ENCODE data around the gene SERP1. TPM values are rescaled to one million over a fixed set of nuclear protein-coding genes. Genes with fewer than 3 reads are reported as not detected.
A peak's percentile ranks its signal among the peaks of the same experiment; 100 is the strongest.
"Not testable (repeated sequence)": the region's sequence is repeated elsewhere in the genome, so short reads cannot be mapped to it uniquely, and the experiment has no call there.

The SERP1 gene
- total RNA-seq, 2 donors from 2014 or later: 65.9 to 104 TPM

DNA sequence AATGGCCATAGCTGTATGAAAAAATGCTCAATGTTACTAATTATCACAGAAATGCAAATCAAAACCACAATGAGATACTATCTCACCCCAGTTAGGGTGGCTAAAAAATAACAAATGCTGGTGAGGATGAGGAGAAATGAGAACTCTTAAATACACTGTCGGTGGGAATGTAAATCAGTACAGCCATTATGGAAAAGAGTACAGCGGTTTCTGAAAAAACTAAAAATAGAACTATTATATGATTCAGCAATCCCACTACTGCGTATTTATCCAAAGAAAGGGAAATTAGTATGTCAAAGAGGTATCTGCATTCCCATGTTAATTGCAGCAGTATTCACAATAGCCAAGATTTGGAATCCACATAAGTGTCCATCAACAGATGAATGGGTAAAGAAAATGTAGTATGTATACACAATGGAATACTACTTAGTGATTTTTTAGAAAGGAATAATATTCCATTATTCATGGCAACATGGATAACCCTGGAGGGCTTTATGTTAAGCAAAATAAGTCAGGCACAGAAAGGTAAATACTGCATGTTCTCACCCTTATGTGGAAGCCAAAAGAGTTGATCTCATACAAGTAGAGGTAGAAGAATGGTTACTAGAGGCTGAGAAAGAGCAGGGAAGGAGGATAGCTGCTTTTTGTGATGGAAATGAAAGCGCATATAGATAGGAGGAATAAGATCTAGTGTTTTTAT, 35.0 kb downstream of the SERP1 start:
- no peak for DNase-seq (ENCODE audit: low spot score in 2 of 2)
- Mint-ChIP-seq H3K9me3 (peaks cover 0 to 3% of the 10 kb centered on the region in 2 donors), H3K27ac (no peak overlapping the region), H3K36me3 (peaks cover 15 to 17% of the 10 kb centered on the region in 2 donors)
- ATAC-seq: no peak

DNA sequence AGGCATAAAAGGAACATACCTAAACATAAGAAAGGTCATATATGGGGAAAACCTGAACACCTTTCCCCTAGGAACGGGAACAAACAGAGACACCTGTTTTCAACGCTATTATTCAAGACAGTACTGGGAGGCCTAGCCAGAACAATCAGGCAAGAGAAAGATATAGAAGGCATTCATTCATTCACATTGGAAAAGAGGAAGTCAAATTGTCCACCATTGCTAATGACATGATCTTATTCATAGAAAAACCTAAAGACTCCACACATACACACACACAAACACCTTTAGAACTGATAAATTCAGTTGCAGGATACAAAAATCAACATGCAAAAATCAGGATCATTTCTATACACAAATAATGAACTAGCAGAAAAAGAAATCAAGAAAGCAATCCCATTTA, 36.5 kb downstream of the SERP1 start:
- H3K36me3 Mint-ChIP-seq: peaks cover 9 to 10% of the 10 kb centered on the region in 2 donors
- no peak for ATAC-seq
- no peak for DNase-seq (ENCODE audit: low spot score in 2 of 2)
- H3K27ac Mint-ChIP-seq: no peak overlapping the region
- no peaks in the 10 kb centered on the region for H3K9me3 Mint-ChIP-seq

DNA sequence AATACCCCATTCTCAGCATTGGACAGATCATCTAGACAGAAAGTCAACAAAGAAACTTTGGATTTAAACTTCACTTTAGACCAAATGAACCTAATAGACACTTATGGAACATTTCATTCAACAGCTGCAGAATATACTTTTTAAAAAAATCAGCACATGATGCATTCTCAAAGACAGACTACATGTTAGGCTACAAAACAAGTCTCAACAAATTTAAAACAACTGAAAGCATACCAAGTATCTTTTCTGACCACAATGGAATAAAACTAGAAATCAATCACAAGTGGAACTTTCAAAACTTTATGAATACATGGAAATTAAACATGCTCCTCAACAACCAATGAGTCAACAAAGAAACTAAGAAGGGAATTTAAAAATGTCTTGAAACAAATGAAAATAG, 37.9 kb downstream of the SERP1 start:
- H3K9me3 Mint-ChIP-seq: no peaks in the 10 kb centered on the region

DNA sequence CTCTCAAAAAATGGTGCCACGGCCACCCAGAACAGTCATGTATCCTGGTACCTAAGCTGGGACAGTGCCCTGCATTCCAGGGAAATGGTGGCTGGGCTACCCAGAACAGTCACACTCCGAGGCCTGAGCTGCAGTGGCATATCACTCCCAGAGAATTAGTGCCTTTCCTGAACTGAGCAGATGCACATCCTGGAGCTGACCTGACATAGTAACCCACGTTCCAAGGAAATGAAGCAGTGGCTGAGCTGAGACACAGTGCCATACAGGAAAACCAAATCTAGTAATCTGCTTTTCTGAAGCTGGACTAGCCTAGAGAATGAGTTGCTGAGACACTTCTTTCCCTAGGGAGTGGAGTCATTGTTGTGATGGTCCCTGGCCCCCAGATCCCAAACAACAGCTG, 41.8 kb downstream of the SERP1 start:
- Mint-ChIP-seq H3K9me3 (peaks cover 0 to 5% of the 10 kb centered on the region in 2 donors), H3K27ac (no peak overlapping the region), H3K36me3 (peaks cover 22 to 23% of the 10 kb centered on the region in 2 donors)
- DNase-seq (ENCODE audit: low spot score in 2 of 2) (no peak), ATAC-seq (no peak)

More for the DNA sequence above, 37.9 kb downstream of the SERP1 start:
- no peak overlapping the region for H3K27ac Mint-ChIP-seq
- ATAC-seq (peak in 1 of 2 donors; percentile 58), DNase-seq (ENCODE audit: low spot score in 2 of 2) (no peak)
- H3K36me3 Mint-ChIP-seq: peaks cover 9 to 10% of the 10 kb centered on the region in 2 donors

DNA sequence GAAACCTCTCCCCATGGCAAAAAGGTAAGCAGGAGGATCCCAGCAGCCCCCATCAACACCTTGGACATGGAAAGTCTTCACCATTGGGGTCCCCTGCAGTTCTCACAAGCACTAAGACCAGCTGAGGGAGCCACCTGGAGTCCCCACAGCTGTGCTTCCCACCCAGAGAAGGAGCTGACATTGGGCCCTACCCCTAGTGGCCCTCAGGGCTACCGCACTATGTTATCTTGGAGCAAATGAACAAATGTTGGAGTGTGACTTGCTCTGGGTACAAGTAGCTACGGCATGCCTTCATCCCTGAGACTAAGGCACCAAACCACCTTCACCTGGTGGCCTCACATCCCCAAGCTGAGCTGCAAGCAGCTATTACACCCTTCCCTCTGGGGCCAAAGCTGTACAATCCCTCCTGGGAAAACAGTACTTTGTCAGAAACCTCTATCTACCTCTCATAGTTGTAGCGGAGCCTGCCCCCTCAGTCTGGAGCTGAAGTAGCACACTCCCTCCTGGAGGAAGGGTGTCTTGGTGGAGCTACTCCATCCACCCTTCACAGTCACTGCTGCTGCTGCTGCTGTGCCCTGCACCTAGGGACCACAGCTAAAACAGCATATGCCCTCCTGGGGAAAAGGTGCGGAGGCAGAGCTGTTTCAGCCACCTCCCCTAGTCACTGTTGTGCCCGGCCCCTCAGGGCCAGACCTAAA, 42.7 kb downstream of the SERP1 start:
- no peak overlapping the region for H3K27ac Mint-ChIP-seq
- no peak for ATAC-seq
- no peak for DNase-seq (ENCODE audit: low spot score in 2 of 2)
- peaks cover 22 to 23% of the 10 kb centered on the region in 2 donors for H3K36me3 Mint-ChIP-seq
- peaks cover 0 to 5% of the 10 kb centered on the region in 2 donors for H3K9me3 Mint-ChIP-seq

DNA sequence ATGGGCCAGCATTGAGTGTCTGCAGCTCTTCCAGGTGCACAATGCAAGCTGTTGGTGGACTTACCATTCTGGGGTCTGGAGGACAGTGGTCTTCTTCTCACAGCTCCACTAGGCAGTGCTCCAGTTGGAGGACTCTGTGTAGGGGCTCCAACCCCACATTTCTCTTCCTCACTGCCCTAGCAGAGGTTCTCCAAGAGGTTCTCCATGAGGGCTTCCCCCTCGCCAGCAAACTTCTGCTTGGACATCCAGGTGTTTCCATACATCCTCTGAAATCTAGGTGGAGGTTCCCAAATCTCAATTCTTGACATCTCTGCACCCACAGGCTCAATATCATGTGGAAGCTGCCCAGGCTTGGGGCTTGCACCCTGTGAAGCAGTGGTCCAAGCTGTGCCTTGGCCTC, 45.3 kb downstream of the SERP1 start:
- peaks cover 13% of the 10 kb centered on the region in 2 donors for H3K36me3 Mint-ChIP-seq
- DNase-seq (ENCODE audit: low spot score in 2 of 2); ATAC-seq; H3K9me3 Mint-ChIP-seq; H3K27ac Mint-ChIP-seq: not testable (repeated sequence)

DNA sequence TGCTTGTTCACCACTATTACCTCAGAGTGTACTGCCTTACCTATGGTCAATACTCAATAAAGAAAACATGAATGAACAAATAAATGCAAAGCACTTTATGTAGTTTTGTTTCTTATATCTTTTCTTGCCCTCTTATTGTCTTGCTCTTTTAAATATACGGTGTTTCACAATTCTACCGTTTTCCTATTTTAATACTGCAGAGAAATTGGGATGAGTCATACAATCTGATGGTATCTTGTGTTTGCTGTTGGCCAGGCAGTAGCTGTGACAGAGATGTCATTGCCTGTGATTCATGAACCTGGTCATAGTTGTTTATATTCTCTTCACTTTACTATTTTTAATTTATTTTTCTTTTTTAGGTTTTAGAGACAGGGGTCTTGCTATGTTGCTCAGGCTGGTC, 48.3 kb downstream of the SERP1 start:
- ATAC-seq: no peak
- Mint-ChIP-seq H3K36me3 (peaks cover 13% of the 10 kb centered on the region in 2 donors), H3K27ac (no peak overlapping the region), H3K9me3 (peaks cover 0 to 5% of the 10 kb centered on the region in 2 donors)
- DNase-seq (ENCODE audit: low spot score in 2 of 2): no peak

DNA sequence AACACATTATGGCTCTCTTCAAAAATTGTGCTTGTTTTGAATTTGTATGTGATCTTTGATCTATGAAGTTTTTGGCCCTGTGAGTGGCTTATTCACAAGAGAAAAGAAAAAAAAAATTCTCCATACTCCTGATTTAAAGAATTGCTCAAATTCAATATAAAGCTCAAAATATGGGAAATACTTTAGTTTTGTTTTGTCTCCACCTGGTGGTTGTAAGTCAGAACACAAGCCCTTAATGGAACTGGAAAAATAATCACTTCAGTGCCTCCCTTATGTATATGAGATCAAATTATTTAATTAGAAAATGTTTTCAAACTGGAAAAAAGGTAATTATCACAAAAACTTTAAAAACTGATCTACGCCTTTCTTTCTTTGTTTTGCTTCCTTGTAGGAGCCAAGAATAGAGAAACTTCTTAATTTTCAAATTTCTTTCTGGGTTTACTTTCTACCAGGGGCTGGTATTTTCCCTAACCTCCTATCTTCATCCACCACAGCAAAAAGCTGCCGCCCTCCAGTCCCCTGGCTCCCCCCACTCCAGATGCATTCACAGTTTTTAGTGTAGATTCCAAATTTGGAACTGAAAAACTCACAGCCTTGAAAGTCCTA, 50.6 kb downstream of the SERP1 start:
- Mint-ChIP-seq H3K36me3 (no peaks in the 10 kb centered on the region), H3K27ac (no peak overlapping the region), H3K9me3 (peaks cover 0 to under 1% of the 10 kb centered on the region in 2 donors)
- DNase-seq (ENCODE audit: low spot score in 2 of 2) (peak in 1 of 2 donors; percentile 19), ATAC-seq (no peak)

DNA sequence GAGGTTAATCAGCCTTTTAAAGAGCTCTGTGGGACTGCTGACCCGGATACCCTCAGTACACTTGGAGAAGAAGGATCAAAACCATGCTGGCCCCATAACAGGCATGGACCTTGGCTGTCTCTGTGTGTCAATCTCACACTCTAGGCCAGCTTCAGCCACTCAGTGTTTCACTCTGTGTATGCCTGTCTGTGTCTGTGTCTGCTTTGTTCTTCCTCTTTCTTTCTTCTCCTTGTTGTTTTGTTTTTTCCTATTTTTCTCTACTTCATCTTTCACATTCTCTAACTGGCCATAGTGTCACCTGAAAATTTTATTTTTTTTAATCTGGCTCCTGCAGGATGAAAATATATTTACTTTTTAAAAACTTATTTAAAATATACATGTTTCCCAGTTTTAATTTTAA, 51.1 kb downstream of the SERP1 start:
- Mint-ChIP-seq H3K9me3 (no peaks in the 10 kb centered on the region), H3K36me3 (no peaks in the 10 kb centered on the region), H3K27ac (no peak overlapping the region)
- DNase-seq (ENCODE audit: low spot score in 2 of 2): no peak
- ATAC-seq: no peak

DNA sequence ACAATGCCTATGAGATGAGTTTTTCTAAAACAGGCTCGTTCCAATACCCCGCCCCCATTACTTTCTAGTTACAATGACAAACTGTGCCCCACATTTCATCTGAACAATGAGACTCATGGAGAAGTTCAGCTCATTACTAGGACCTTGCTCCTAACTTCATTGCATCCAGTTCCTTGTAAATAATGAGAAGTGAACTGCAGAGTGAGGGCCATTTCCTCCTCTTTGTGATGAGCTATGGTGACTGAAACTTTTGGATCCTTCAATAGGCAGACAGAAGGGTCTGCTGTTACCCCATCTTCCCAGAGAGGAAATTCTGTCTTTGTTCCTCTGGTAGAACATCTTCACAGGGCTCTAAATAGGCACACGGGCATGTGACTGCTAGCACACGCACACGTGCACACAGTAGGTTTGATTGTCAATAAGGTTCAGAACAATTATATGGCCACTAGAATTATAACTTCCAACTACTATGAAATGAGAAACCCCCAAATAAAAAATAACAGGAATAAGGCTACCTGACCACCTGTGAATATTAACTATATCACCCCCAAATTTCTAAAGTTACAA, 51.8 kb downstream of the SERP1 start:
- no peaks in the 10 kb centered on the region for H3K36me3 Mint-ChIP-seq
- no peaks in the 10 kb centered on the region for H3K9me3 Mint-ChIP-seq
- H3K27ac Mint-ChIP-seq: no peak overlapping the region
- ATAC-seq: no peak
- DNase-seq (ENCODE audit: low spot score in 2 of 2): no peak

Other genes with a start within 250 kb of the SERP1 start
- 10 to 100 TPM; 12.2 to 28.8 TPM for gene TSC22D2, start 138.2 kb downstream of the SERP1 start, total RNA-seq
- gene EIF2A, start 291 bp upstream of the SERP1 start, total RNA-seq: 100 to 1,000 TPM; 137 to 158 TPM
- 10 to 100 TPM; 84.6 to 87.9 TPM for gene SELENOT, start 56.8 kb upstream of the SERP1 start, total RNA-seq
- gene ERICH6, start 157.4 kb upstream of the SERP1 start, total RNA-seq: not detected
- gene SIAH2, start 216.7 kb upstream of the SERP1 start, total RNA-seq: 10 to 100 TPM; 68.3 to 74.7 TPM

Measured in activated naive CD4-positive, alpha-beta T cell treated with anti-CD3 and anti-CD28 coated beads, Interleukin-2, amount 50 U/mL, for 72 hours (primary cell).